Measurements from ENCODE around the gene TXNL1. TPM values are rescaled to one million over a fixed set of nuclear protein-coding genes. Genes with fewer than 3 reads are reported as not detected.
A peak's percentile ranks its signal among the peaks of the same experiment; 100 is the strongest.

TXNL1 gene
- total RNA-seq, 1 experiment from 2014 or later = 48.4 TPM

DNA sequence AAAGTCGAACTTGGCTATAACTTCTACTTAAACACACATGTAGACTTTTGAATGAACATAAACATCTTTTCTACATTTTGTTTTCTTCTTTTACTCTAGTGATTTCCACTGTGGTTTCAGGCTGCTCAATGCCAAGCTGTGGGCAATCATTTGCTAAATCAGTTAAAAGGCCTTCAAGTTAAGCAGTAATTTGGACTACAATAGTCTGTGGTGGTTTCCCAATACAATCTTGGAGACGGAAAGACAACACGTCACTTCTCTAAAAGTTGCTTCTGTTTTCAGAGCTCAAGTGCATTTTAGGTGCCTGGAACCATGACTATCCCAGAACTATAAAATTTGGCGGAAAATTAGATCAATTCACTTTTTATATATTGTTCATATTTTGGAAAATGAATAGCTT lies 69.4 kb downstream of the TXNL1 start:
- H3K36me3 ChIP-seq (replicated peaks; ENCODE audit: control insufficient read depth, insufficient read depth, low read length) = no peaks in the 10 kb centered on the region
- no peak for DNase-seq
- no peak overlapping the region for H3K4me3 ChIP-seq (ENCODE audit: insufficient read depth, low read depth, low read length)
- H3K27me3 ChIP-seq (ENCODE audit: control insufficient read depth, insufficient read depth, low read length) = no peaks in the 10 kb centered on the region

- Histone ChIP-seq H3K4me3 (ENCODE audit: insufficient read depth, low read depth, low read length) (no peak overlapping the region), H3K27me3 (ENCODE audit: control insufficient read depth, insufficient read depth, low read length) (no peaks in the 10 kb centered on the region), H3K36me3 (replicated peaks; ENCODE audit: control insufficient read depth, insufficient read depth, low read length) (no peaks in the 10 kb centered on the region)
- DNase-seq = no peak
These were observed 72.6 kb downstream of the TXNL1 start for GRCh38 chr18:56565551-56566345.

DNA sequence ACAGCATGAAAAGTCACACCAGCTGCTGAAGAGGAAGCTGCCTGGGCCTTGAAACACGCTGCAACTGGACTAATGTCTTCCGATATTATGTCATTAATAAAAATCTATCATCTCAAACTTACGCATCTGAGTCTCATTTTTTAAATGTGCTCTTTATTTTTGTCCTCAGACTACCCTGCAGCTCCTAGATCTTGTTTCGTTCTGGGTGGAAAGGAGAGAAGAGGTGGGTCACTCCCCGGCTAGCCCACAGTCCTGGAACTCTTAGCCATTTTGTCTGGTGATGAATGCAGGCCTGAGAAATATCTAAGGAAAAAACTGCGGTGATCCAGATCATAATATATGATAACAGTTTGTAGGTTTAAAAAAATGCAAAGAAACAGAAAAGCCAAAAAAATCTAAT lies 73.3 kb downstream of the TXNL1 start:
- Histone ChIP-seq H3K4me3 (ENCODE audit: insufficient read depth, low read depth, low read length) (no peak overlapping the region), H3K27me3 (ENCODE audit: control insufficient read depth, insufficient read depth, low read length) (no peaks in the 10 kb centered on the region), H3K36me3 (replicated peaks; ENCODE audit: control insufficient read depth, insufficient read depth, low read length) (no peaks in the 10 kb centered on the region)
- DNase-seq = no peak

DNA sequence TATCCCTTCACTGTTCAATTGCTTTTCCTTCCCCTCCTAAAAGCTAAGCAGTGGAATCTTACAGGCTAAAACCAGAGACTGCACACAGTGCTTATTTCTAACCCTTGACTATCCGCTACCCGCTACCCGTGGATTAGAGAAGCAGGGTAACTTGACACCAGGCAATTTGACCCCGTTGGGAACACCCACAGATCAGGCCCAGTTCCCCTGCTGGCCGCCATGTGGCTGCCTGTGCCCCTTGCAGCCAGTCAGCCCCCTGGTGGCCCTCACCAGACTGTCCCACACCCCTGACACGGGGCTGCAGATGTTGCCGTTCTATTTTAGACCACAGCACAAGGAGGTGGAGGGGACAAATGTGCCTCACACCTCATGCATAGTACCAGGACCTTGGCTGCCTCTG lies 74.8 kb downstream of the TXNL1 start:
- H3K27me3 ChIP-seq (ENCODE audit: control insufficient read depth, insufficient read depth, low read length) = no peaks in the 10 kb centered on the region
- H3K36me3 ChIP-seq (replicated peaks; ENCODE audit: control insufficient read depth, insufficient read depth, low read length) = no peaks in the 10 kb centered on the region
- peak; percentile 86 for DNase-seq
- no peak overlapping the region for H3K4me3 ChIP-seq (ENCODE audit: insufficient read depth, low read depth, low read length)

GRCh38 chr18:56562479-56562878 lies 75.9 kb downstream of the TXNL1 start:
- Histone ChIP-seq H3K4me3 (ENCODE audit: insufficient read depth, low read depth, low read length) (no peak overlapping the region), H3K27me3 (ENCODE audit: control insufficient read depth, insufficient read depth, low read length) (no peaks in the 10 kb centered on the region), H3K36me3 (replicated peaks; ENCODE audit: control insufficient read depth, insufficient read depth, low read length) (no peaks in the 10 kb centered on the region)
- DNase-seq = no peak

- Histone ChIP-seq H3K27me3 (ENCODE audit: control insufficient read depth, insufficient read depth, low read length) (no peaks in the 10 kb centered on the region), H3K36me3 (replicated peaks; ENCODE audit: control insufficient read depth, insufficient read depth, low read length) (no peaks in the 10 kb centered on the region), H3K4me3 (ENCODE audit: insufficient read depth, low read depth, low read length) (no peak overlapping the region)
- no peak for DNase-seq
These were observed 77.4 kb downstream of the TXNL1 start for GRCh38 chr18:56560992-56561391.

DNA sequence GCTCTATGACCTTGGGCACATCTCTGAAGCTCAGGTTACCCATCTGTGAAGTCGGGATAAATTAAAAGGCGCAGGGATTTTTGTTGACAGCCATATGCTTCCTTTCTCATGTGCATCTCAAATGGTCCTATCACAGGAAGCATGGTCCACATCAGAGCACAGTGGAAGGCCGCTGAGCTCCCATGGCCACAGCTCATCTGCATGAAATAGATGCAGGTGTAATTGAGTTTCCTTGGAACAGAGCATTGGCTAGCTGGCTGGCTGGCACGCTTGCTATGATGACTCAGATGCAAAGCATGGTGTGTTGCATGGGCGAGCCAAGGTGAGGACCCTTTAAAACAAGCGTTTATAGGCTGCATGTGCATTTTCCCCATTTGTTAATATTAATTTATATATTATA lies 79.3 kb downstream of the TXNL1 start:
- no peak for DNase-seq
- Histone ChIP-seq H3K36me3 (replicated peaks; ENCODE audit: control insufficient read depth, insufficient read depth, low read length) (no peaks in the 10 kb centered on the region), H3K27me3 (ENCODE audit: control insufficient read depth, insufficient read depth, low read length) (no peaks in the 10 kb centered on the region), H3K4me3 (ENCODE audit: insufficient read depth, low read depth, low read length) (no peak overlapping the region)

DNA sequence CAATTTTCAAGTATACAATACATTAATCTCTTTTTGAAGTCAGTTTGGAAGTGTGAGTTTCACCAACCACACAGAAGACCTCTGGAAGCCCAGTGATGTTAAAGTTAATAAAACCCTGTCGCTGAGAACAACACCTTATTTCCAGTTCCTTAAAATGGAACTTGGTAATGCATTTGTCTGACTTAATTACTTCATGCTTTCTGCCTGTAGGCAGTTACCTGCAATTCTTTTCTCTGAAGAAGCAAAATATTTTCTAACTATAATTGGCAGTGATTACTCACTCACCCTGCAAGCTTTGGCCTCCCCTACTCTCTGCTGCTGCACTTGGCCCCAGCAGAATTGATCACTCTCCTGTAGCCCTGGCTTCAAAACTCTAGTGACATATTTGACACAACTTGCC lies 81.5 kb downstream of the TXNL1 start:
- DNase-seq = no peak
- Histone ChIP-seq H3K4me3 (ENCODE audit: insufficient read depth, low read depth, low read length) (no peak overlapping the region), H3K36me3 (replicated peaks; ENCODE audit: control insufficient read depth, insufficient read depth, low read length) (no peaks in the 10 kb centered on the region), H3K27me3 (ENCODE audit: control insufficient read depth, insufficient read depth, low read length) (no peaks in the 10 kb centered on the region)

GRCh38 chr18:56550121-56550520 lies 88.3 kb downstream of the TXNL1 start:
- no peak for DNase-seq
- no peaks in the 10 kb centered on the region for H3K27me3 ChIP-seq (ENCODE audit: control insufficient read depth, insufficient read depth, low read length)
- H3K4me3 ChIP-seq (ENCODE audit: insufficient read depth, low read depth, low read length) = no peak overlapping the region
- no peaks in the 10 kb centered on the region for H3K36me3 ChIP-seq (replicated peaks; ENCODE audit: control insufficient read depth, insufficient read depth, low read length)

Other genes with a start within 250 kb of the TXNL1 start
- gene WDR7, start 12.8 kb upstream of the TXNL1 start, total RNA-seq (2014; rRNA removed; shearing (Covaris generic)) = 6.2 and 13.0 TPM in 2 replicates